Stimulated activated naive B cell treated with anti-CD40 and anti-IgM and Interleukin-4, amounts not matched to agents 10 μg/mL and 1 μg/mL and 100 μg/mL, for 72 hours (primary cell): ENCODE results near the gene PSG6.
"Not testable (repeated sequence)": the region's sequence is repeated elsewhere in the genome, so short reads cannot be mapped to it uniquely, and the experiment has no call there.

Experiments
- ATAC-seq, 2 donors: fragments of 150-1000 bp; cut with Tn5 transposase; replicated peaks; 2 replicates each; pipeline ENCODE4 v1.10.0; 2021; ENCODE audit warnings: moderate library complexity in 1 of 2
- DNase-seq: peaks from one replicate; pipeline ENCODE4 v3.0.0; 2021
- H3K27ac Mint-ChIP-seq: one replicate; pipeline ENCODE4 v1.8.0; 2022; ENCODE audit warnings: mild to moderate bottlenecking, mixed read lengths
- H3K27me3 Mint-ChIP-seq, 2 donors: one replicate each; pipeline ENCODE4 v1.8.0; 2022; ENCODE audit warnings: mixed read lengths in 2 of 2
- H3K36me3 Mint-ChIP-seq, 2 donors: one replicate each; pipeline ENCODE4 v1.8.0; 2022; ENCODE audit warnings: mixed read lengths in 2 of 2, mild to moderate bottlenecking in 1 of 2
- H3K4me1 Mint-ChIP-seq, 2 donors: one replicate each; pipeline ENCODE4 v1.8.0; 2022; ENCODE audit warnings: mixed read lengths in 2 of 2, mild to moderate bottlenecking in 1 of 2
- H3K4me3 Mint-ChIP-seq, 2 donors: one replicate each; pipeline ENCODE4 v1.8.0; 2022; ENCODE audit warnings: mild to moderate bottlenecking in 2 of 2, mixed read lengths in 2 of 2, moderate library complexity in 1 of 2
- H3K9me3 Mint-ChIP-seq, 2 donors: one replicate each; pipeline ENCODE4 v1.8.0; 2022; ENCODE audit warnings: mixed read lengths in 2 of 2, mild to moderate bottlenecking in 1 of 2

PSG6 gene

GRCh38 chr19:42853231-42853630, 64.5 kb downstream of the PSG6 start:
- H3K36me3 Mint-ChIP-seq, H3K4me3 Mint-ChIP-seq, H3K27ac Mint-ChIP-seq, H3K9me3 Mint-ChIP-seq, ATAC-seq, DNase-seq, H3K4me1 Mint-ChIP-seq: not testable (repeated sequence)
- H3K27me3 Mint-ChIP-seq = peaks cover 16 to 17% of the 10 kb centered on the region in 2 donors

- not testable (repeated sequence) for H3K4me1 Mint-ChIP-seq, H3K36me3 Mint-ChIP-seq, H3K27ac Mint-ChIP-seq, H3K4me3 Mint-ChIP-seq, DNase-seq, H3K9me3 Mint-ChIP-seq, ATAC-seq
- H3K27me3 Mint-ChIP-seq = peaks cover 16 to 17% of the 10 kb centered on the region in 2 donors
Measured at GRCh38 chr19:42852821-42853220, 64.9 kb downstream of the PSG6 start.
